HCT116 (cell line): ENCODE measurements around the gene MARCHF3.

Experiments
- CTCF ChIP-seq, 3 experiments: fragments of 200-600 bp in 1 of 3; sonication (generic) in 1 of 3; IDR thresholded peaks in 2 of 3; conservative IDR thresholded peaks in 1 of 3; 2 replicates each; pipeline ENCODE4 v1.5.1; 2012 to 2017; ENCODE audit warnings: low read depth in 2 of 3, low read length in 2 of 3, antibody characterized with exemption in 1 of 3, borderline replicate concordance in 1 of 3, control low read depth in 1 of 3, mild to moderate bottlenecking in 1 of 3, mixed read lengths in 1 of 3, mixed run types in 1 of 3, moderate library complexity in 1 of 3; ENCODE audit not compliant: insufficient read depth in 1 of 3
- POLR2A ChIP-seq: IDR thresholded peaks from 2 replicates; pipeline ENCODE4 v1.7.0; 2011; ENCODE audit warnings: borderline replicate concordance; ENCODE audit not compliant: insufficient read depth, insufficient read length; ENCODE audit errors: extremely low read depth
- ZNF274 ChIP-seq: fragments of 200-500 bp; sonication (Bioruptor generic); IDR thresholded peaks from 2 replicates; pipeline ENCODE4 v1.6.1; 2014; ENCODE audit warnings: mild to moderate bottlenecking, low read depth, low read length, inconsistent platforms

- TF ChIP-seq POLR2A, result no peak
- no peak for TF ChIP-seq ZNF274
- TF ChIP-seq CTCF (IDR thresholded peaks at IDR 0.05 in 2 of 3, conservative IDR thresholded peaks at IDR 0.05 in 1 of 3; ENCODE audit: borderline replicate concordance in 1 of 3, insufficient read depth in 1 of 3, low read depth in 2 of 3, low read length in 2 of 3), result no peak
Observed at GRCh38 chr5:126928041-126928440, 102.3 kb downstream of the MARCHF3 start.
